Measurements from ENCODE around the gene TRUB1. TPM values are rescaled to one million over a fixed set of nuclear protein-coding genes. Genes with fewer than 3 reads are reported as not detected.
"Not testable (repeated sequence)": the region's sequence is repeated elsewhere in the genome, so short reads cannot be mapped to it uniquely, and the experiment has no call there.

TRUB1 gene
- 22.9 and 27.2 TPM in 2 replicates for total RNA-seq (2014; rRNA removed; shearing (Covaris generic))

DNA sequence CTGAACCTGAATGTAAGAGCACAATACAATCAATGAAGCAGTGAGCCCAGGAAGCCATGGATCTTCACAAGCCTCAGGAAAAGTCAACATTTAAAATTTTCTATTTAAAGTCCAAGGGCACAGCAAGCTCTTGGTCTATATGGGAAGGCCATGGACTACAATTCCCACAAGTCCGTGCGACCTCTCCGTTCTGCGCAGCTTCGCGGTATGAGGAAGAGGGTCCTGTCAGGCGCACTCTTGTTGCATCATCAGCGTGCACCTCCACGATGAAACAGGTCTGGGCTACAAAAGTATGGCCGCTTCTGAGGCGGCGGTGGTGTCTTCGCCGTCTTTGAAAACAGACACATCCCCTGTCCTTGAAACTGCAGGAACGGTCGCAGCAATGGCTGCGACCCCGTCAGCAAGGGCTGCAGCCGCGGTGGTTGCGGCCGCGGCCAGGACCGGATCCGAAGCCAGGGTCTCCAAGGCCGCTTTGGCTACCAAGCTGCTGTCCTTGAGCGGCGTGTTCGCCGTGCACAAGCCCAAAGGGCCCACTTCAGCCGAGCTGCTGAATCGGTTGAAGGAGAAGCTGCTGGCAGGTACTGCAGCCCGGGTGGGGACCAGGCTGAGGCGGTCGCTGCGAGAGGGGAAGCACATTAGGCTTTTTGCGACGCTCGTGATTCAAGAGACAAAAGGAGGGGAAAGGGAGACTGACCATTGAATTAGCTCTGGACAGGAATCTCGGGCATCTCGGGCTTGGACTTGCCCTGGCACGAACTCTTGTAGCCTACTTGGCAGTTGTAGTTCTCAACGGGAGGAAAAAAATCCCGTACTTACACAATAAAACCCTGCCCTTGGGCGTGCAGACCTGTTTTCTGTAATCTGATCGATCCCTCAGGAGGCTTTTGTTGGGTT is at the start of gene TRUB1:
Gene TRUB1 (plus strand): TSS at position 234 of the 894 bp plus-strand sequence. CDS start 59 bp downstream, at position 293.
- Histone ChIP-seq H3K4me3 (ENCODE audit: insufficient read depth, low read depth, low read length) (peak within 1 kb of the TSS; percentile 79), H3K27me3 (ENCODE audit: control insufficient read depth, insufficient read depth, low read length) (no peaks in the 10 kb centered on the region), H3K36me3 (replicated peaks; ENCODE audit: control insufficient read depth, insufficient read depth, low read length) (peaks cover 6% of the 10 kb centered on the region)
- peak; percentile 75 for DNase-seq

- Histone ChIP-seq H3K36me3 (replicated peaks; ENCODE audit: control insufficient read depth, insufficient read depth, low read length) (no peaks in the 10 kb centered on the region), H3K4me3 (ENCODE audit: insufficient read depth, low read depth, low read length) (no peak overlapping the region), H3K27me3 (ENCODE audit: control insufficient read depth, insufficient read depth, low read length) (no peaks in the 10 kb centered on the region)
- DNase-seq: no peak
Measured at GRCh38 chr10:114893251-114893650, 44.7 kb upstream of the TRUB1 start.

DNA sequence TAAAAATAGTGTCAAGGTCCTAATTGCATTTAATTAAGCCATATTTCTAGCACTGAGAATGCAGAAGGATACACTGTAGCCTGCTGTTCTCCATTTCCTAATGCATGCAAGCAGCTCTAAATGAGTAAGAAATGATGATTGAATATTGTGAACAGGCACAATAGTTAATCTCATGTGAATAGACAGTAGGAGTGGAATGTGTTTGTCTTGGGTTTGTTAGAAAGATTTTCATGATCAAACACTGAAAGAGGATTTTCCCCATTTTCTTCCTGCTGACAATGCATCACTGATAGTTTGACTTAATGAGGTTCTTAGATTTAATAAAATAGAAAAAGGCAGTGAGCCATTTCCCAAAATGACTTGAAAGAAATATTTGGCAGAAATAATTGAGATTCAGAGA is 43.1 kb upstream of the TRUB1 start:
- Histone ChIP-seq H3K27me3 (ENCODE audit: control insufficient read depth, insufficient read depth, low read length) (no peaks in the 10 kb centered on the region), H3K36me3 (replicated peaks; ENCODE audit: control insufficient read depth, insufficient read depth, low read length) (no peaks in the 10 kb centered on the region), H3K4me3 (ENCODE audit: insufficient read depth, low read depth, low read length) (no peak overlapping the region)
- no peak for DNase-seq

- H3K4me3 ChIP-seq (ENCODE audit: insufficient read depth, low read depth, low read length); DNase-seq: not testable (repeated sequence)
Measured at GRCh38 chr10:114897011-114897410, 41.0 kb upstream of the TRUB1 start.

DNA sequence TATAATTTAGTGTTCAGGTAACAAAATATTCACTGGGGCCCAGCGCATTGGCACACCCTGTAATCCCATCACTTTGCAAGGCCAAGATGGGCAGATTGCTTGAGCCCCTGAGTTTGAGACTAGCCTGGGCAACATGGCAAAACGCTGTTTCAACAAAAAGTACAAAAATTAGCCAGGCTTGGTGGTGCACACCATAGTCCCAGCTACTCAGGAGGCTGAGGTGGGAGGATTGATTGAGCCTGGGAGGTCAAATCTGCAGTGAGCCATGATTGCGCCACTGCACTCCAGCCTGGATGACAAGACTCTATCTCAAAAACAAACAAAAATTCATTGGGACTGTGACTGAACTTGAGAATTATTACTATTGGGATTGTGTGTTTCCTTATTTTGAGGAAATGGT is 40.4 kb upstream of the TRUB1 start:
- DNase-seq: no peak
- Histone ChIP-seq H3K27me3 (ENCODE audit: control insufficient read depth, insufficient read depth, low read length) (no peaks in the 10 kb centered on the region), H3K36me3 (replicated peaks; ENCODE audit: control insufficient read depth, insufficient read depth, low read length) (no peaks in the 10 kb centered on the region), H3K4me3 (ENCODE audit: insufficient read depth, low read depth, low read length) (no peak overlapping the region)

More at GRCh38 chr10:114897011-114897410, 41.0 kb upstream of the TRUB1 start:
- not testable (repeated sequence) for H3K36me3 ChIP-seq (replicated peaks; ENCODE audit: control insufficient read depth, insufficient read depth, low read length); H3K27me3 ChIP-seq (ENCODE audit: control insufficient read depth, insufficient read depth, low read length)

DNA sequence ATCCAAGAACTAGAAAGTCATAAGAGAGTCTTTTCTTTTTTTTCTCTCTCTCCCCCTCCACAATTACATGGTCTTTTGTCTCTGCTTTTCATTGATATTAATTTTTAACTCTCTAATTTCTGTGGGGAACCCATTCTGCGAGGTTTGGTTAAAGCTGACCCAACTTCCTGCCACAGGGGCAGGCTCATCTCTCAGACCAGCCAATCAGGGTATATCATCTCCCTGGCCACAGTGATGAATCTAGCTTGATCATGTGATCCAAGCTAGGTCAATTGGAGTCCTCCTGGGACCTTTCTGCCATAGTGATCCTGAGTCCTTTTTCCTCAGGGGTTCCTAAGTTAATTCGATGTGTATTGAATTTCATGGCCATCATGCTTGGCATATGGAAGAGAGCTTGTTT is 38.0 kb upstream of the TRUB1 start:
- no peak for DNase-seq
- Histone ChIP-seq H3K36me3 (replicated peaks; ENCODE audit: control insufficient read depth, insufficient read depth, low read length) (no peaks in the 10 kb centered on the region), H3K4me3 (ENCODE audit: insufficient read depth, low read depth, low read length) (no peak overlapping the region), H3K27me3 (ENCODE audit: control insufficient read depth, insufficient read depth, low read length) (no peaks in the 10 kb centered on the region)

DNA sequence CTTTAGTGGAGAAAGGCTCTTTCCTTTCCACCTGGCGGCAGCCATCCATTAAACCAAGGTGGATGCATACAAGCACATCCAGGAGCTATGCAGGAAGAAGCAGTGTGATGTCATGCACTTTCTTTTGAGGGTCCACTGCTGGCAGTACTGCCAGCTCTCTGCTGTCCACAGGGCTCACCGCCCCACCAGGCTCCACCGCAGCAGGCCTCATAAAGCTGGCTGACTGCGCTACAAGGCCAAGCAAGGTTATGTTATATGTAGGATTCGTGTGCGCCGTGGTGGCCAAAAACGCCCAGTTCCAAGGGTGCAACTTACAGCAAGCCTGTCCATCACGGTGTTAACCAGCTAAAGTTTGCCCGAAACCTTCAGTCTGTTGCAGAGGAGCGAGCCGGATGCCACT is 37.3 kb upstream of the TRUB1 start:
- Histone ChIP-seq H3K36me3 (replicated peaks; ENCODE audit: control insufficient read depth, insufficient read depth, low read length) (no peaks in the 10 kb centered on the region), H3K4me3 (ENCODE audit: insufficient read depth, low read depth, low read length) (no peak overlapping the region), H3K27me3 (ENCODE audit: control insufficient read depth, insufficient read depth, low read length) (no peaks in the 10 kb centered on the region)
- DNase-seq: no peak

DNA sequence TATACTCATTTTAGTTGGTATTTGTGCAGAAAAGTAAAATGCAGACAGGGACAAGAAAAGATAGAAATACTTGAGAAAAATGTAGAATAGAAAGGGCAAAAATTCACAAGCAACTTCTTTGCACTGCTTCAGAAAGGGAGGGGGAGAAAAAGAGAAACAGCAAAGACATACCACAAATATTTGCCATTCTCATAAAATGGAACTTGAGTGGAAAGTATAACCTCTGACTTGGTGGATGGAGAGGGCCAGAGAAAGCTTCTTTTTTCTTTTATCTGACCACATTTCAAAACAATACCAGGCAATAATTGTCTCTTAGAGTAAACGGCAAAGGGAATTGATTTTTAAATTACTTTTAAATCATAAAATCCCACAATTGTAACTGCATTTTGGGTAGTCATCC is 35.8 kb upstream of the TRUB1 start:
- DNase-seq: no peak
- Histone ChIP-seq H3K36me3 (replicated peaks; ENCODE audit: control insufficient read depth, insufficient read depth, low read length) (no peaks in the 10 kb centered on the region), H3K4me3 (ENCODE audit: insufficient read depth, low read depth, low read length) (no peak overlapping the region), H3K27me3 (ENCODE audit: control insufficient read depth, insufficient read depth, low read length) (no peaks in the 10 kb centered on the region)

- Histone ChIP-seq H3K36me3 (replicated peaks; ENCODE audit: control insufficient read depth, insufficient read depth, low read length) (no peaks in the 10 kb centered on the region), H3K27me3 (ENCODE audit: control insufficient read depth, insufficient read depth, low read length) (no peaks in the 10 kb centered on the region), H3K4me3 (ENCODE audit: insufficient read depth, low read depth, low read length) (no peak overlapping the region)
- no peak for DNase-seq
Measured at GRCh38 chr10:114905450-114905849, 32.5 kb upstream of the TRUB1 start.

GRCh38 chr10:114906981-114907380 is 31.0 kb upstream of the TRUB1 start:
- no peaks in the 10 kb centered on the region for H3K36me3 ChIP-seq (replicated peaks; ENCODE audit: control insufficient read depth, insufficient read depth, low read length)
- H3K27me3 ChIP-seq (ENCODE audit: control insufficient read depth, insufficient read depth, low read length): no peaks in the 10 kb centered on the region
- no peak overlapping the region for H3K4me3 ChIP-seq (ENCODE audit: insufficient read depth, low read depth, low read length)
- no peak for DNase-seq

- no peaks in the 10 kb centered on the region for H3K27me3 ChIP-seq (ENCODE audit: control insufficient read depth, insufficient read depth, low read length)
- H3K4me3 ChIP-seq (ENCODE audit: insufficient read depth, low read depth, low read length): no peak overlapping the region
- DNase-seq: no peak
Measured at GRCh38 chr10:114908896-114909295, 29.1 kb upstream of the TRUB1 start.

GRCh38 chr10:114911052-114911711 is 26.8 kb upstream of the TRUB1 start:
- no peak overlapping the region for H3K4me3 ChIP-seq (ENCODE audit: insufficient read depth, low read depth, low read length)
- no peaks in the 10 kb centered on the region for H3K36me3 ChIP-seq (replicated peaks; ENCODE audit: control insufficient read depth, insufficient read depth, low read length)
- DNase-seq: no peak
- no peaks in the 10 kb centered on the region for H3K27me3 ChIP-seq (ENCODE audit: control insufficient read depth, insufficient read depth, low read length)

More at GRCh38 chr10:114908896-114909295, 29.1 kb upstream of the TRUB1 start:
- no peaks in the 10 kb centered on the region for H3K36me3 ChIP-seq (replicated peaks; ENCODE audit: control insufficient read depth, insufficient read depth, low read length)

DNA sequence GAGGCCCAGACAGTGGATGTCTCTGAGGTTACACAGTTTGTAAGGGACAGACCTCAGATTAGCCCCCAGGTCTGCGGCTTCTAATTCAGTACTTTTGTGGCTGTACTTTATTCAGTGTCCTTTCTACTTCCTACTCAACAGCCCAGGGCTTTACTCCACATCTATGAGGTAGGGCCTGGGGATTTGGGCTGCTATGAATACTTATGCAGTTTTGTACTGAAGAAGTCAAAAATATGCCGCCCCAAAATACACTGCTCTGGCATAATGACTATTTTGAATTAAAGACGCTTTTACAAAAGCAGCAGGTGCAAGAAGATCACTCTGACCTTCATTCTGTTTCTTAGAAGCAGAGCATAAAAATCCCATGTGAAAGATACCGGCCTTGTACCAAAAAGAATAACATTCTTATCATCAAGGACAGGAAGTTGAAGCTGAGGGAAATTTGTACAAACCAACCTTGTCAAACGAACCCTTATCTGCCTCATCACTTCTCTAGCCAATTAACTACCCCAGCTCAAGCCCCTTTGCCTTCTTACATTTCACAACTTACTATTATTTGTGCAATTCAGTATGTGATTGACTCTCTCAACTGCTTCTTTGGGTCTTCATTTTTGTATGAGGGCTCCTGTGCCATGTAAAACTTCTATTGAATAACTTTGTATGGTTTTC is 26.1 kb upstream of the TRUB1 start:
- no peak for DNase-seq
- Histone ChIP-seq H3K36me3 (replicated peaks; ENCODE audit: control insufficient read depth, insufficient read depth, low read length) (no peaks in the 10 kb centered on the region), H3K27me3 (ENCODE audit: control insufficient read depth, insufficient read depth, low read length) (no peaks in the 10 kb centered on the region), H3K4me3 (ENCODE audit: insufficient read depth, low read depth, low read length) (no peak overlapping the region)

DNA sequence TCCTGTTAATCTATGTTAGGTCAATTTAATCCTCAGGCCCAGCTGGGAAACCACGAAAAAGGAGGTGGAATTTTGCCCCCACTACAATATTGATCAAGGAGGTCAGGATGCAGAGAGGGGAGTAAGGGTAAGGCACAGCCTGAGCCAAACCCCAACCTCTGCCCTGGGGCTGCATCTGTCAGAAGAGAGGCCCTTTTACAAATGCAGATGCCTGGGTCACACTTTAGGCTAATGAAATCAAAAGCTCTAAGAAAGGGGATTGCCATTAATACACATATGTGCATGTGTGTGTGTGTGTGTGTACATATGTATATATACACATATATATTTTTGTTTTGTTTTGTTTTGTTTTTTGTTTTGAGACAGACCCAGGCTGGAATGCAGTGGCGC is 25.5 kb upstream of the TRUB1 start:
- no peak for DNase-seq
- no peak overlapping the region for H3K4me3 ChIP-seq (ENCODE audit: insufficient read depth, low read depth, low read length)
- no peaks in the 10 kb centered on the region for H3K36me3 ChIP-seq (replicated peaks; ENCODE audit: control insufficient read depth, insufficient read depth, low read length)
- no peaks in the 10 kb centered on the region for H3K27me3 ChIP-seq (ENCODE audit: control insufficient read depth, insufficient read depth, low read length)

DNA sequence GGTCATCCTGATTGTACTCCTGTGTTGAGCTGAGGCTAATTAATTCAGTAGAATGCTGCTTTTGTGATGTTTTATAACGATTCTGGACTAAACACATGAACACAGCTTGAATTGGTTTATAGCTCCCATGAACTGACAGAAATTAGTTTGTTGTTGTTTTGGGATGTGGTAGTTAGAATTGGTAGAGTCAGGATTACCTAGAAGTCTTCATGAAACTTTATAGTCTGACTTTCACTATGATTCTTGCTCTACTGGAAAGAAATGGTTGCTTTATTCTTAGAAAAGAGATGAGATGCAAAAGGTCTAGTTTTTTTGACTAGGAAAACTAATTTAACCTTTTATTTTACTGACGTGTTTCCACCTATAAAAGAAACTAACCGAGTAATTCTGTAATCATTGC is 23.4 kb upstream of the TRUB1 start:
- DNase-seq: no peak
- Histone ChIP-seq H3K36me3 (replicated peaks; ENCODE audit: control insufficient read depth, insufficient read depth, low read length) (no peaks in the 10 kb centered on the region), H3K4me3 (ENCODE audit: insufficient read depth, low read depth, low read length) (no peak overlapping the region), H3K27me3 (ENCODE audit: control insufficient read depth, insufficient read depth, low read length) (no peaks in the 10 kb centered on the region)
